ENCODE results near the gene MICALL2.
A peak's percentile ranks its signal among the peaks of the same experiment; 100 is the strongest.

MICALL2 gene

GRCh38 chr7:1393421-1393820, 65.8 kb downstream of the MICALL2 start:
- H3K36me3 ChIP-seq, result no peaks in the 10 kb centered on the region
- no peak overlapping the region; a peak in 1 of 22 replicates for H3K27ac ChIP-seq
- peak overlapping the region in 5 of 11 experiments; percentile 11 to 49 (median 37); a peak in 9 of 22 replicates for H3K4me2 ChIP-seq
- TF ChIP-seq Cebpa-rat (IDR thresholded peaks at IDR 0.05), result no peak
- no peak overlapping the region; a peak in 1 of 22 replicates for H3K9ac ChIP-seq
- H3K4me3 ChIP-seq, result no peak overlapping the region
- H3K27me3 ChIP-seq, result peaks cover 0 to 9% (median 0%) of the 10 kb centered on the region in 11 experiments; a peak in 3 of 22 replicates
- H4K20me1 ChIP-seq, result no peaks in the 10 kb centered on the region; a peak in 1 of 22 replicates
- peaks cover 19 to 56% (median 29%) of the 10 kb centered on the region in 11 experiments for H3K9me3 ChIP-seq (replicated peaks in 1 of 11)
- H3K4me1 ChIP-seq, result peaks cover 9 to 90% (median 50%) of the 10 kb centered on the region in 10 experiments

- H3K9me3 ChIP-seq (replicated peaks in 1 of 11), result peaks cover 19 to 51% (median 28%) of the 10 kb centered on the region in 11 experiments
- H4K20me1 ChIP-seq, result no peaks in the 10 kb centered on the region; a peak in 1 of 22 replicates
- H3K27ac ChIP-seq, result no peak overlapping the region
- H3K4me2 ChIP-seq, result peak overlapping the region in 5 of 11 experiments; percentile 10 to 49 (median 37); a peak in 7 of 22 replicates
- H3K4me3 ChIP-seq, result no peak overlapping the region
- peaks cover 9 to 90% (median 49%) of the 10 kb centered on the region in 10 experiments for H3K4me1 ChIP-seq
- no peak for TF ChIP-seq Cebpa-rat (IDR thresholded peaks at IDR 0.05)
- no peak overlapping the region for H3K9ac ChIP-seq
- H3K36me3 ChIP-seq, result no peaks in the 10 kb centered on the region
- H3K27me3 ChIP-seq, result peaks cover 0 to 9% (median 0%) of the 10 kb centered on the region in 11 experiments; a peak in 3 of 22 replicates
Measured at GRCh38 chr7:1392556-1392955, 66.7 kb downstream of the MICALL2 start.

- Histone ChIP-seq H3K9me3 (replicated peaks in 1 of 11) (peaks cover 19 to 45% (median 27%) of the 10 kb centered on the region in 11 experiments), H3K9ac (no peak overlapping the region), H3K4me2 (no peak overlapping the region), H3K4me3 (no peak overlapping the region), H4K20me1 (no peaks in the 10 kb centered on the region; a peak in 1 of 22 replicates), H3K27ac (no peak overlapping the region), H3K4me1 (peaks cover 13 to 89% (median 59%) of the 10 kb centered on the region in 10 experiments), H3K36me3 (no peaks in the 10 kb centered on the region), H3K27me3 (peaks cover 0 to 18% (median 0%) of the 10 kb centered on the region in 11 experiments; a peak in 6 of 22 replicates)
- no peak for TF ChIP-seq Cebpa-rat (IDR thresholded peaks at IDR 0.05)
Measured at GRCh38 chr7:1391449-1391848, 67.8 kb downstream of the MICALL2 start.

- Histone ChIP-seq H3K4me1 (peaks cover 16 to 90% (median 69%) of the 10 kb centered on the region in 10 experiments; a peak in 19 of 20 replicates), H3K9me3 (replicated peaks in 1 of 11) (peaks cover 10 to 33% (median 16%) of the 10 kb centered on the region in 11 experiments), H4K20me1 (no peaks in the 10 kb centered on the region), H3K27ac (peak overlapping the region in 3 of 11 experiments; percentile 13 to 23 (median 22); a peak in 2 of 22 replicates), H3K27me3 (peaks cover 0 to 33% (median 0%) of the 10 kb centered on the region in 11 experiments; a peak in 6 of 22 replicates), H3K4me3 (no peak overlapping the region; a peak in 1 of 20 replicates), H3K4me2 (peak overlapping the region in 8 of 11 experiments; percentile 36 to 70 (median 60); a peak in 16 of 22 replicates), H3K9ac (0 out of 22 replicates have a peak overlapping the region, but pooled peaks of 1 of the 11 experiments have one; percentile 1), H3K36me3 (no peaks in the 10 kb centered on the region)
- TF ChIP-seq Cebpa-rat (IDR thresholded peaks at IDR 0.05), result no peak
Measured at GRCh38 chr7:1388703-1389335, 70.5 kb downstream of the MICALL2 start.

GRCh38 chr7:1388021-1388702, 71.1 kb downstream of the MICALL2 start:
- Histone ChIP-seq H3K4me2 (peak overlapping the region in 8 of 11 experiments; percentile 36 to 70 (median 60); a peak in 16 of 22 replicates), H3K4me3 (no peak overlapping the region; a peak in 1 of 20 replicates), H4K20me1 (no peaks in the 10 kb centered on the region), H3K27me3 (peaks cover 0 to 33% (median 0%) of the 10 kb centered on the region in 11 experiments; a peak in 6 of 22 replicates), H3K27ac (peak overlapping the region in 1 of 11 experiments; percentile 22; a peak in 2 of 22 replicates), H3K36me3 (no peaks in the 10 kb centered on the region), H3K9ac (peak overlapping the region in 1 of 11 experiments; percentile 1; a peak in 1 of 22 replicates), H3K4me1 (peaks cover 18 to 90% (median 73%) of the 10 kb centered on the region in 10 experiments), H3K9me3 (replicated peaks in 1 of 11) (peaks cover 12 to 27% (median 19%) of the 10 kb centered on the region in 11 experiments)
- TF ChIP-seq Cebpa-rat (IDR thresholded peaks at IDR 0.05), result no peak

GRCh38 chr7:1387261-1387660, 72.0 kb downstream of the MICALL2 start:
- Histone ChIP-seq H3K27me3 (peaks cover 0 to 33% (median 0%) of the 10 kb centered on the region in 11 experiments; a peak in 6 of 22 replicates), H3K27ac (peak overlapping the region in 2 of 11 experiments; percentile 60; a peak in 5 of 22 replicates)

GRCh38 chr7:1386623-1387220, 72.5 kb downstream of the MICALL2 start:
- Histone ChIP-seq H3K4me2 (peak overlapping the region; percentile 42 to 99 (median 91)), H3K27ac (peak overlapping the region in 4 of 11 experiments; percentile 41 to 70 (median 60); a peak in 8 of 22 replicates), H3K9me3 (replicated peaks in 1 of 11) (peaks cover 6 to 14% (median 10%) of the 10 kb centered on the region in 11 experiments), H3K9ac (peak overlapping the region in 4 of 11 experiments; percentile 54 to 59 (median 54); a peak in 8 of 22 replicates), H3K4me3 (peak overlapping the region in 4 of 10 experiments; percentile 11 to 47 (median 28); a peak in 3 of 20 replicates), H3K27me3 (peaks cover 0 to 33% (median 0%) of the 10 kb centered on the region in 11 experiments; a peak in 6 of 22 replicates), H3K36me3 (no peaks in the 10 kb centered on the region), H4K20me1 (no peaks in the 10 kb centered on the region), H3K4me1 (peaks cover 27 to 90% (median 78%) of the 10 kb centered on the region in 10 experiments)
- TF ChIP-seq Cebpa-rat (IDR thresholded peaks at IDR 0.05), result no peak

More at GRCh38 chr7:1387261-1387660, 72.0 kb downstream of the MICALL2 start:
- H3K4me3 ChIP-seq, result no peak overlapping the region
- no peaks in the 10 kb centered on the region for H4K20me1 ChIP-seq
- peak overlapping the region in 8 of 11 experiments; percentile 87 to 99 (median 94); a peak in 15 of 22 replicates for H3K4me2 ChIP-seq
- H3K9ac ChIP-seq, result peak overlapping the region in 1 of 11 experiments; percentile 59; a peak in 4 of 22 replicates
- no peak for TF ChIP-seq Cebpa-rat (IDR thresholded peaks at IDR 0.05)
- H3K4me1 ChIP-seq, result peaks cover 25 to 90% (median 74%) of the 10 kb centered on the region in 10 experiments
- H3K9me3 ChIP-seq (replicated peaks in 1 of 11), result peaks cover 11 to 19% (median 15%) of the 10 kb centered on the region in 11 experiments
- no peaks in the 10 kb centered on the region for H3K36me3 ChIP-seq

Data from BLaER1 treated with 17β-estradiol and CSF1 and Interleukin-3, amounts not matched to agents 10 nM and 100 nM (cell line).